GM04504 (cell line): ENCODE results near the gene POGLUT2.
"Not testable (repeated sequence)": the region's sequence is repeated elsewhere in the genome, so short reads cannot be mapped to it uniquely, and the experiment has no call there.

Experiments used
- DNase-seq: peaks from one replicate; pipeline ENCODE4 v3.0.0-alpha.2; 2012; ENCODE audit warnings: low read depth

Gene POGLUT2

DNA sequence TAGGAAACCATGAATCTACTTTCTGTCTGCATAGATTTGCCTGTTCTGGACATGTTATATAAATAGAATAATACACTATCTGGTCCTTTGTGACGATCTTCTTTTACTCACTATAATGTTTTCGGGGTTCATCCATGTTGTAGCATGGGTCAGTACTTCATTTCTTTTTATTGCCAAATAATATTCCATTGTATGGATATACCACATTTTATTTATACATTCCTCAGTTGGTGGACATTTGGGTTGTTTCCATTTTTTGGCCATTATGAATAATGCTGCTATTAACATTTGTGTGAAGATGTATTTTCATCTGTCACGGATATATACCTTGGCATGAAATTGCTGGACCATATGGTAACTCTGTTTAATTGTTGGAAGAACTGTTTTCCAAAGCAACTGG, 6.9 kb upstream of the POGLUT2 start:
- no peak for DNase-seq

DNA sequence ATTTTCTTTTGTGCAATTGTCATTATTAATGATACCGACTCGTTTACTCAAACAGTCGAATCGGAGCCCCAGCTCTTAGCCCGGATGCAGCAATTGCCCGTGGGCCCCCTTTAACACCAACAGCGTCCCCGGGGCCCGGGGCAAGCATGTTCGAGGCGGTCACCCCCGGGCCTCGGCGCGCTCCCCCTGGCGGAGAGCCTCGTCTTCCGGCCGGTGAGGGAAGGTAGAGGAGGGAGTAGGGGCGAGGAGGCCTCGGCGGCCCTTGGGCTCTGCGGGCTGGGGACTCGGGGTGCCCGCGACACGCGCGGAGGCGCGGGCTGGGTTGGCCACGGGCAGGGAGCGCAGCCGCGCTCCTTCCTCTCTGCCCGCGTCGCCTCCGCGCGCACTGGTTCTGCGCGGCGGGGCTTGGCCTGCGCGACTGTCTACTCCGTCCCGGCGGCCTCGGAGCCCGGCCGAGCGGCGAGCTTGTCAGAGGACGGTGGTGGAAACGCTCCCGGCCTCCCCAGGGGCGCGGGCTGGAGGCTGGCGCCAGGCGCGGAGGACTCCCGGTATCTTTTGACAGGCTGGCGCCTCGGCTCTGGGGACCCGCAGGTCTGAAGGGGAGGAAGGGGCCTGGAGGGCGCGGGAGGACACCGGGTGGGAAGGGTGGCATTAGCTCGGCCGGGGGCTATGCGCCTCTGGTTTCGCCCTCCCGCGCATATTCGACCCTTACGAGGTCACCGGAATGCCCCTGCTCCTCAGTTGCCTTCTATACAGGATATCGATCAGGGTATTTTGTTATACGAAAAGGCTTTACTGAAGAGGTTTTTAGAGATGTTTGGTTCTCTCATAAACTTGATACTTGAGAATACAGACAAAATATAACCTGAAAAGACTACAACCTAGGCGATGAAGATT, 1.6 kb upstream of the POGLUT2 start:
- peak; percentile 65 for DNase-seq

GRCh38 chr13:102799426-102800144, 809 bp upstream of the POGLUT2 start:
- no peak for DNase-seq

GRCh38 chr13:102793611-102794355, 5.0 kb downstream of the POGLUT2 start:
- no peak for DNase-seq

DNA sequence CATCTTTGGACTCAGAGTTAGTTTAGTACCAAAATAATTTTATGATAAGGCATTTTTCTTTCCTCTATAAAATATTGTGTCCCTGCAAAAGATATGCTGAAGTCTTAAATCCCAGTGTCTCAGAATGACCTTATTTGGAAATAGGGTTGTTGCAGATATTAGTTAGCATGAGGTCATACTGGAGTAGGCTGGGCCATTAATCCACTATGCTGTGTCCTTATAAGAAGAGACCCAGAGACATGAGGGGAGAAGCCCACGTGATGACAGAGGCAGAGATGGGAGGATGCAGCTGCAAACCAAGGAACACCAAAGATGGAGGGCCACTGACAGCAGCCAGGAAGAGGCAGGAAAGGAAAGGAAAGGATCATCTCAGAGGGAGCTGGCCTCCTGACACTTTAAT, 6.4 kb downstream of the POGLUT2 start:
- DNase-seq, result no peak

DNA sequence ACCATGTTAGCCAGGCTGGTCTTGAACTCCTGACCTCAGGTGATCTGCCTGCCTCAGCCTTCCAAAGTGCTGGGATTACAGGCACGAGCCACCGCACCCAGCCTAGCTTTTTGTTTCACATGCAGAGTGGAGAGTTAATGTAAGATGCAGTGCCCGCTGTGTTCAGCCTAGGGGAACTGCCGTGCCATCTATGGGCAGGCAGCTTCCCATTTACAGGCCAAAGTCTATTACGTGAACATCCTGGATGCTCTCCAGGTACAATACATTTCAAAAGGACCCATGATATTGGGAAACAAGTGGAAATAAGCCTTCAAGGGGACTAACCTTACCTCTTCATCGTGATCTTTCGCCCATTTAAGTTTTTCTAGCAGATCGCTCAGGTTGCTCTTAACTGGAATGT, 10.1 kb downstream of the POGLUT2 start:
- no peak for DNase-seq

GRCh38 chr13:102784483-102784882, 14.3 kb downstream of the POGLUT2 start:
- DNase-seq, result no peak

GRCh38 chr13:102781591-102781990, 17.2 kb downstream of the POGLUT2 start:
- no peak for DNase-seq

DNA sequence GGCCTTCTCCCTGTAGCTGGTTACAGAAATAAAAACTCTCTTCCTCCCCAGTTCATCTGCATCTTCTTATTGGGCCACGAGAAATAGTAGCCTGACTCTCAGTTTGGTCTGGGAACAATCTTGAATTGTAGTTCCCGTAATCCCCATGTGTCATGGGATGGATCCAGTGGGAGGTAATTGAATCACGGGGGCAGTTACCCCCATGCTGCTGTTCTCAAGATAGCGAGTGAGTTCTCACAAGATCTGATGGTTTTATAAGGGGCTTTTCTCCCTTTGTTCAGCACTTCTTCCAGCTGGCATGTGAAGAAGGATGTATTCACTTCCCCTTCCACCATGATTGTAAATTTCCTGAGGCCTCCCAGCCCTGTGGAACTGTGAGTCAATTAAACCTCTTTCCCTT, 18.1 kb downstream of the POGLUT2 start:
- DNase-seq, result not testable (repeated sequence)

DNA sequence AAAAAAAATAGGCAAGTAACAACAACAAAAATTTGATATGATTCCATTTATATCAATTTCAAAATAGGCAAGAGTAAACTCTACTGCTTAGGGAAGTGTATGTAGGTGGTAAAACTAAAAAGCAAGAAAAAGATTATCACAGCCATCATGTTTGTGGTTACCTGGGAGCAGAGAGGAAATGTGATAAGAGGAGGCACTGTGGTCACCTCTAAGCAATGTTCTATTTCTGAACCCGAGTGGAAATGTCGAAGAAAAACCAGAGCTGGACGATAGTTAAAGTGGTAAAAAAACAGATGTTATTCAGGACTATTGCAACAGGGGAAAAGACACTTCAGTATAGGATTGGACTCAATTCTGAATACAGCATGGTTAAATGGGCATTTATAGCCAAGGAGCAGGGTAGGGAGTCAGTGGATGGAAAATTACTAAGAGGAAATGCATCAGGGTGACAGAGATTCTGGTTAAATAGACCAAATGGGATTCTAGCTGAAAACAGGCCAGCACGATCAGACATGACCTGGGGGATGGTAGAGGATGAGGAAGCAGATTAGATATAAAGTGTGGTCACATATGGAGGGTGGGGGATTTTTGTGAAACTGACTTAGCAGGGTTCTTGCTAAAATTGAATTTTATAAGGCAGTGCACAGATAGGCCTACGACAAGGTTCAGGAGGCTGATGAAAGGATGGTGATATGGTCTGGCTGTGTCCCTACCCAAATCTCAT, 19.2 kb downstream of the POGLUT2 start:
- DNase-seq, result no peak

DNA sequence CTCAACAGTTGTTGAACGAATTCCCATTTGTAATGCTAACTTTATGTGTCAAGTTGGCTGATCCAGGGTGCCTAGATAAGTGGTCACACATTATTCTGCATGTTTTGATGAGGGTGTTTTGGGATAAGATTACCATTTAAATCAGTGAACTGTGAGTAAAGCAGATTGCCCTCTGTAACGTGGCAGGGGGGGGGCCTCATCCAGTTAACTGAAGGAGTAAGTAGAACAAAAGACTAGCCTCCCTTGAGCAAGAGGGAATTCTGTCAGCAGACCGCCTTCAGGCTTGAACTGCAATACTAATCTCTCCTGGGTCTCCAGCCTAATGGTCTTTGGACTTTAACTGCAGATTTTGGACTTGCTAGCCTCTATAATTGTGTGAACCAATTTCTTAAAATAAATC, 21.0 kb downstream of the POGLUT2 start:
- DNase-seq, result no peak

GRCh38 chr13:102776271-102776670, 22.5 kb downstream of the POGLUT2 start:
- no peak for DNase-seq

DNA sequence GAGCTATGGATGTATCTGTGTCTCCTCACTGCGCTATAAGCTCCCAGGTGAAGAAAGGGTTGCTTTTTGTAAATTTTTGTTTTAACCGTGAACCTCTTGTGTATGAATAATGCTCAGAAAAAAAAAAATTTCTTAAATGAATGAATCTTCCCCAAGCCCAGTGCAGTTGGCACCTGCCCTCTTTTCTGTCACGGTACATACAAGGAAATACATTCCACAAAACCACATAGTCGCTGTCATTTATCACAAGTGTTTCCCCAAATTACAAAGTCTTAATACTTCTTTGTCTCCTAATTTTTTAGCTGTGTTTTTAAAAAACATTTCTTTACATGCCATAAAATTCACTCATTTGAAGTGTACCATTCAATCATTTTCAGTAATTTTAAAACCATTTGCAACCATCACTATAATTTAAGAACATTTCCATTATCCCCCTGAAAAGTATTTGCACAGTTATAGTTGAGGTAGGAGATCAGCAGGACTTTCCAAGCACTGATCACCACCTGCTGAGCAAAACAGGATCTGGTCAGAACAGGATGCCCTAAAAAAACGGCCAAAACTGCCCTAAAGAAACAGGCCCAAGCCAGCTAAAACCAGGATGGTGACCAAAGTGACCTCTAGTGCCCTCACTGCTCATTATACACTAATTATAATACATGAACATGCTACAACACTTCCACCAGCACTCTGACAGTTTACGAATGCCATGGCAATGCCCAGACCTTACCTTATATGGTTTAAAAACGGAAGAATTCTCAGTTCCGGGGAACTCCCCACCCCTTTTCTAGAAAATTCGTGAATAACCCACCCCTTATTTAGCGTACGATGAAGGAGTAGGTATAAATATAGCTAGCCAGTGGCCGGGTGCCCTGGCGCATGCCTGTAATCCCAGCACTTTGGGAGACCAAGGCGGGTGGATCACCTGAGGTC, 23.9 kb downstream of the POGLUT2 start:
- no peak for DNase-seq

GRCh38 chr13:102774214-102774568, 24.6 kb downstream of the POGLUT2 start:
- DNase-seq, result no peak

DNA sequence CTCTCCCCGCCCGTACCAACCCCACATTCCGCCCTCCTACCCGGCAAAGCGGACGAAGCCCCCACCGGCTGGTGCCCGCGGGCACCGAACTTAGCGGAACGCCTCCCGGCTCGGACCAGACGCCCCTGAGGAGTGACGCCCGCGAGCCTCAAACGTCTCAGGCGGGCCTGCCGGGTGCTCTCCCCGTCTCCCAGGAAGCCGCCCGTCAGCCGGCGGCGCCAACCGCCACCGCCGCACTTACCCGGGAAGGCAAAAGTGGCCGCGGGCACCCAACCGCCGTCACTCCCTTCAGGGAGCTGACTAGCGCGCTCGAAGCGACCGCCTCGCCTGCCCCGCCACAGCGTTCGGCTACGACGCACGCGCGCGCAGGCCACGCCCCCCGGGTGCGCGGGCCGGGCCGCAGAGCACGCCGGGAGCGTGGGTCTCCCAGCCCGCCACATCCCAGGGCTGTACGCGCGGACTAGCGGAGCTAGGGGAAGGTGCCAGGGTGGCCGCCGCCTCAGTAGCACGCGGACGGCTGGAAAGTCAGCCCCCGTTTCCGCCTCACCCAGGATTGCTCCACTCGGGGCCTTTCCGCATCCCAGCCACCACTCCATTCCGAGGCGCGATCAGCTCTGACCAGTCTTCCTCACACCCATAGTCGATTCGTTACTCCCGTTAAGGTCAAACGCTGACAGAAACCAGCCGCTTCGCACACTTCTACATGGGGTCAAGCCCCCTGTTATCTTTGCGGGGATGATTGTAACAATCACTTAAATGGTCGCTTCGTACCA, 25.1 kb downstream of the POGLUT2 start, which contains the start of gene TEX30:
Gene TEX30 (minus strand): TSS at position 346 of the 773 bp plus-strand sequence. CDS start 3,760 bp downstream, outside the sequence.
- peak; percentile 63 for DNase-seq

DNA sequence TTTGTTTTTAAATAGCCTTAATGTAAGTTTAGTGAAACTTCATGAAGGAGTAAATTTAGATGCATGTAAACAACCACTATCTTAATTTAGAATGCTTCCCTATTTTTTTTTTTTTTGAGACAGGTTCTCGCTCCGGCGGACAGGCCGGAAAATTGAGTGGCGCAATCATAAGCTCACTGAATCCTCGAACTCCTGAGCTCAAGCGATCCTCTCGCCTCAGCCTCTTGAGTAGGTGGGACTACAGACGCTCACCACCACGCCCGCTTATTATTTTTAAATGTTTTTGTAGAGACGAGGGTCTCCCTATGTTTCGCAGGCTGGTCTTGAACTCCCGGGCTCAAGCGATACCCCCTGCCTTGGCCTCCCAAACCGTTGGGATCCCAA, 26.7 kb downstream of the POGLUT2 start:
- DNase-seq, result no peak

- DNase-seq, result no peak
These were observed 27.3 kb downstream of the POGLUT2 start for GRCh38 chr13:102771298-102772041.

DNA sequence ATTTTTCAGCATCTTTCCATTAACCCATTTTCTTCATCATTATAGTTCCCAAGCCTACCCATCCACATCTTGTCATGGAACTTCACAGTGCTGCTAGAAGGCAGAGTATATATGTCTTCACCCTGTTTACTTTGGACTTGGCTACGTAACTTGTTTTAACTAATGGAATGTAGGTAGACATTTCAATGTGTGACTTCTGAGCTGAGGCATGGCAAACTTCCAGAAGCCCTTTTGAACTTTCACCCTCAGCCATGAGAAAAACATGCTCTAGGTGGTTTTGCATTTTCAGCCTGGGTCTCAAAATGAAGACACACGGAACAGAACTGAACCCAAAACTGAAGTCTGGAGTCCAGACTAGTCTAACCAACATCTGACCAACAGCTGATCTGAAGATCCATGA, 28.3 kb downstream of the POGLUT2 start:
- no peak for DNase-seq

- no peak for DNase-seq
These were observed 29.1 kb downstream of the POGLUT2 start for GRCh38 chr13:102769679-102770078.
